Calu3 (cell line): ENCODE results near the gene NINL. TPM values are rescaled to one million over a fixed set of nuclear protein-coding genes. Genes with fewer than 3 reads are reported as not detected.

Source experiments
- BruUV-seq: library from RNA; stranded (reverse); fragments of 400-500 nt; replicated peaks from 2 replicates; lab custom pipeline; 2021; lab: Mats Ljungman, UMichigan
- CTCF ChIA-PET: fragments of 300-600 bp; sonication (Branson Sonifier 250); formaldehyde crosslinking; loops from one replicate; lab custom pipeline; 2022; ENCODE audit warnings: antibody characterized with exemption; lab: Charles Lee
- DNase-seq: peaks from one replicate; pipeline ENCODE4 v3.0.0; 2022
- H3K27ac Mint-ChIP-seq: one replicate; pipeline ENCODE4 v1.8.0; 2022; ENCODE audit warnings: mixed read lengths; ENCODE audit not compliant: unreplicated experiment
- H3K27me3 Mint-ChIP-seq: one replicate; pipeline ENCODE4 v1.8.0; 2022; ENCODE audit warnings: mixed read lengths; ENCODE audit not compliant: unreplicated experiment
- H3K36me3 Mint-ChIP-seq: one replicate; pipeline ENCODE4 v1.8.0; 2022; ENCODE audit warnings: mild to moderate bottlenecking, moderate library complexity, mixed read lengths; ENCODE audit not compliant: insufficient read depth, unreplicated experiment
- H3K4me1 Mint-ChIP-seq: one replicate; pipeline ENCODE4 v1.8.0; 2022; ENCODE audit warnings: mild to moderate bottlenecking, low read depth, mixed read lengths; ENCODE audit not compliant: unreplicated experiment
- H3K4me3 Mint-ChIP-seq: one replicate; pipeline ENCODE4 v1.8.0; 2022; ENCODE audit warnings: mild to moderate bottlenecking, low read depth, moderate library complexity, mixed read lengths; ENCODE audit not compliant: unreplicated experiment
- H3K9me3 Mint-ChIP-seq: one replicate; pipeline ENCODE4 v1.8.0; 2022; ENCODE audit warnings: low read depth, mixed read lengths; ENCODE audit not compliant: unreplicated experiment
- intact Hi-C: fragments of 100-400 bp; cut with micrococcal nuclease; formaldehyde crosslinking; loops from one replicate; pipeline ENCODE4 v1.10.0; 2022; ENCODE audit not compliant: unreplicated experiment
- total RNA-seq: library from RNA; stranded (reverse); gene quantifications from 2 replicates; pipeline ENCODE4 v1.2.3, GENCODE V29; 2022
- TF ChIP-seq, protein P1 (sequence below): fragments of 200-600 bp; IDR thresholded peaks from one replicate; pipeline ENCODE4 v1.8.0; 2022; ENCODE audit warnings: antibody characterized with exemption; ENCODE audit not compliant: unreplicated experiment

NINL gene
- total RNA-seq, 1 experiment from 2014 or later = 9.1 TPM

GRCh38 chr20:25483431-25484132 lies 101.7 kb downstream of the NINL start:
- H3K4me3 Mint-ChIP-seq = no peak overlapping the region
- TF ChIP-seq, protein P1, sequence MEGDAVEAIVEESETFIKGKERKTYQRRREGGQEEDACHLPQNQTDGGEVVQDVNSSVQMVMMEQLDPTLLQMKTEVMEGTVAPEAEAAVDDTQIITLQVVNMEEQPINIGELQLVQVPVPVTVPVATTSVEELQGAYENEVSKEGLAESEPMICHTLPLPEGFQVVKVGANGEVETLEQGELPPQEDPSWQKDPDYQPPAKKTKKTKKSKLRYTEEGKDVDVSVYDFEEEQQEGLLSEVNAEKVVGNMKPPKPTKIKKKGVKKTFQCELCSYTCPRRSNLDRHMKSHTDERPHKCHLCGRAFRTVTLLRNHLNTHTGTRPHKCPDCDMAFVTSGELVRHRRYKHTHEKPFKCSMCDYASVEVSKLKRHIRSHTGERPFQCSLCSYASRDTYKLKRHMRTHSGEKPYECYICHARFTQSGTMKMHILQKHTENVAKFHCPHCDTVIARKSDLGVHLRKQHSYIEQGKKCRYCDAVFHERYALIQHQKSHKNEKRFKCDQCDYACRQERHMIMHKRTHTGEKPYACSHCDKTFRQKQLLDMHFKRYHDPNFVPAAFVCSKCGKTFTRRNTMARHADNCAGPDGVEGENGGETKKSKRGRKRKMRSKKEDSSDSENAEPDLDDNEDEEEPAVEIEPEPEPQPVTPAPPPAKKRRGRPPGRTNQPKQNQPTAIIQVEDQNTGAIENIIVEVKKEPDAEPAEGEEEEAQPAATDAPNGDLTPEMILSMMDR = no peak
- no peaks in the 10 kb centered on the region for H3K4me1 Mint-ChIP-seq
- H3K9me3 Mint-ChIP-seq = no peaks in the 10 kb centered on the region
- BruUV-seq = no TSS peak
- H3K36me3 Mint-ChIP-seq = peaks cover 12% of the 10 kb centered on the region
- H3K27ac Mint-ChIP-seq = no peak overlapping the region
- no peak for DNase-seq
- no peaks in the 10 kb centered on the region for H3K27me3 Mint-ChIP-seq
- intact Hi-C loops = no loop called here
- CTCF ChIA-PET = no interaction called here

- no peak overlapping the region for H3K27ac Mint-ChIP-seq
- BruUV-seq = no TSS peak
- TF ChIP-seq, protein P1 = no peak
Observed at GRCh38 chr20:25481918-25482253, 103.4 kb downstream of the NINL start.

DNA sequence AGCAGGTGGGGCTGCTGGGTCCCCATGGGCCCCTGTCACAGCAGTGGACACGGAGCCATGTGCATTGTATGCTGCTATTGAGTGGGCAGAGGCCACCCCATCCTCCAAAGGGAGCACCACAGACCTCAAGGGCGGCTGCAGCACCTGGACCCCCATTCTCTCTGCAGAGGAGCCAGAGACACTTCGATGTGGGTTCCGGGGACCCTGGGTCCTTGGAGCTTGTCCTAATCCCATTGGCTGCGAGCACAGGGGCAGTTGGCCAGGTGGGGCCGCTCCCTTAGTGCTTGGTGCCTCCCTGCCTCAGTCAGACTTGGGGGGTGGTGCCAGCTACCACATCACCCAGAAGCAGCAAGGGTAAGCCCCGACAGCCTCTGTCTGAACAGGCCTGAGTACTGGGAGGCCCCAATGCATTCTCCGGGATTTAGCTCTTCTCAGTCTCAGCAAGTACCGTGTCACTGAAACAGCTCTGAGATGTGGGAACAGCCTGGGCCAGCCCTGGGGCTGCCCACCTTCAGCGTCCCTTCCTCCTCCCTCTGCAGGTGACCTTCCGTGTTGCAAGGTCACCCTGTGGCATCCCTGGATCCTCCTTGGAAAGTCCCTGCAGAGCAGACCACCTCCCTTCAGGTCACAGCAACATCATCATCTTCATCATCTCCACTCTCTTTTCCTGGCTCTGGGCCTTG lies 104.0 kb downstream of the NINL start:
- no TSS peak for BruUV-seq
- Mint-ChIP-seq H3K4me1 (no peaks in the 10 kb centered on the region), H3K36me3 (peaks cover 12% of the 10 kb centered on the region), H3K27me3 (no peaks in the 10 kb centered on the region), H3K9me3 (no peaks in the 10 kb centered on the region), H3K4me3 (no peak overlapping the region), H3K27ac (no peak overlapping the region)
- intact Hi-C loops = no loop called here
- no peak for DNase-seq
- TF ChIP-seq, protein P1 = no peak
- CTCF ChIA-PET = no interaction called here

More at GRCh38 chr20:25481918-25482253, 103.4 kb downstream of the NINL start:
- intact Hi-C loops = no loop called here
- no peak for DNase-seq
- Mint-ChIP-seq H3K4me1 (no peaks in the 10 kb centered on the region), H3K36me3 (peaks cover 12% of the 10 kb centered on the region), H3K27me3 (no peaks in the 10 kb centered on the region), H3K4me3 (no peak overlapping the region), H3K9me3 (no peaks in the 10 kb centered on the region)
- CTCF ChIA-PET = no interaction called here

DNA sequence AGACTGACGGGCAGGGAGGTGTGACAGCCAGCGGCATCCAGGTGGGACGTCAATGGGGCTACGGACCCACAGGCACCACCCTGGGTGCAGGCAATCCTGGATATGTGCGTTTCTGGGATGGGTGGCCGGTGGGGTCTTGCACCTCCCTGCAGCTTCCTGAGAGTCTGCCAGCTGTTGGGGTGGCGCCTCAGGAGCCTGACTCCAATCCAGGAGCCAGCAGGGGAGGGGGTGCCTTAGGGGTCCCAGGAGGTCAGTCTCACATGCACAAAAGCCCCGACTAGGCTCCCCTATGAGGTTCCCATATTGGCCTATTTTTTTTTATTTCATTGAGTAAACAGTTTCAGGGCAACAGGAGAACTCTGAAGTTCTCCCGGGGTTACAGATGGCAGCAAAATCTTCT lies 104.5 kb downstream of the NINL start:
- TF ChIP-seq, protein P1 = no peak
- Mint-ChIP-seq H3K9me3 (no peaks in the 10 kb centered on the region), H3K4me3 (no peak overlapping the region), H3K4me1 (no peaks in the 10 kb centered on the region), H3K27me3 (no peaks in the 10 kb centered on the region), H3K36me3 (peaks cover 12% of the 10 kb centered on the region), H3K27ac (no peak overlapping the region)
- intact Hi-C loops = no loop called here
- no TSS peak for BruUV-seq
- CTCF ChIA-PET = no interaction called here
- DNase-seq = no peak
